Non-pigmented ciliary epithelial cell (primary cell): ENCODE results near the gene ARL9.

Source experiments
- DNase-seq: peaks from one replicate; pipeline ENCODE4 v3.0.0-alpha.2; 2010; ENCODE audit warnings: low read depth

The ARL9 gene, protein sequence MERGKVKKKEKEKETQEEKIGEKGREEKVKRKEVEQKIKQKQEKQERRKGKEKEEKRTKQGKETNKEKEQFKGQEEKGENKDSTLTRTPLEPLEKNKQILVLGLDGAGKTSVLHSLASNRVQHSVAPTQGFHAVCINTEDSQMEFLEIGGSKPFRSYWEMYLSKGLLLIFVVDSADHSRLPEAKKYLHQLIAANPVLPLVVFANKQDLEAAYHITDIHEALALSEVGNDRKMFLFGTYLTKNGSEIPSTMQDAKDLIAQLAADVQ

DNA sequence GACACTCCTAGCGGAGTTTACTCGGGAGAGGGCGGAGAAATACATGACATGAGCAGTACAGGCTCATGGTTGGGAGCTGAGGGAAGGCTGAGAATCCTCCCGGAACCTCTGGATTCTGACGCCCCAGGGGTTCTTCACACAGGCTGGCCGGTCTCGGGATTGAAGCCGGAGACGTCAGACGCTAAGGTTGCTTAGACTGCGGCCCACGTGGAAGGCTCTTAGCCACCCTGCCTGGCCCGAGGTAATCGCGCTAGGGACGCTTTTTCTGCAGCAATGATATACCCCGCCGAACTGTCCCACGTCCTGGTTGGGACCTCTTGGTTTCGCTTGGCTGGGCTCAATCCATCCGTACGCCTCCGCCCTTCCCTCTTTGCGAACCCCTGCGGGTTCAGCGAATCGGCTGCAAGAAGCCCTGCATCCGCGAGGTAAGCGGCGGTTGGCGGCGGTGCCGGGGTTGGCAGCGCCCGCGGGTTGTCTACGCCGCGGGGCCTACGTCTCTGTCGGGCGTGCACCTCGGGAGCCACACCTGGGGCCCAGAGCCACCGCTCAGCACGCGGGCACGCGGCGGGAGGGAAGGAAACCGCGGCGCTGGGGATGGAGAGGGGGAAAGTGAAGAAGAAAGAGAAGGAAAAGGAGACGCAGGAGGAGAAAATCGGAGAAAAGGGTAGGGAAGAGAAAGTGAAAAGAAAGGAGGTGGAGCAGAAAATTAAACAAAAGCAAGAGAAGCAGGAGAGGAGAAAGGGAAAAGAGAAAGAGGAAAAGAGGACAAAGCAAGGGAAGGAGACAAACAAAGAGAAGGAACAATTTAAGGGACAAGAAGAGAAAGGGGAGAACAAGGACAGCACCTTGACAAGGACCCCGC is at the start of gene ARL9:
TSS of gene ARL9 (plus strand) at position 523 of the 862 bp plus-strand sequence. CDS start at position 595, 72 bp downstream.
- DNase-seq = peak; percentile 23

DNA sequence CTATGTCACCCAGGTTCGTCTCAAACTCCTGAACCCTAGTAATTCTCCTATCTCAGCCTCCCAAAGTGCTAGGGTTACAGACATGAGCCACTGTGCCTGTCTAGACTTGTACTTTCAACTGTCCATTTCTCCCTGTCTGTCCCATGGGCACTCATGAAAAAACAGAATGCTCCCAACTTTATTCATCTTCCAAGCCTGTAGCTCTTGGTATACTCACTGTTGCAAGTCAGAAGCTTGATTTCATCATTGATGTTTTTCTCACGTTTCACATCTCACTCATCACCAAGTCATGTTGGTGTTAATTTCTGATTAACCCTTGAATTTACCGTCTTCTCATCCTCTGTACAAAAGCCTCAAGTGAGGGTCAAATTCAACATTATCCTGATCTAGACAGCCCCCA is 45.5 kb upstream of the ARL9 start:
- DNase-seq = no peak

DNA sequence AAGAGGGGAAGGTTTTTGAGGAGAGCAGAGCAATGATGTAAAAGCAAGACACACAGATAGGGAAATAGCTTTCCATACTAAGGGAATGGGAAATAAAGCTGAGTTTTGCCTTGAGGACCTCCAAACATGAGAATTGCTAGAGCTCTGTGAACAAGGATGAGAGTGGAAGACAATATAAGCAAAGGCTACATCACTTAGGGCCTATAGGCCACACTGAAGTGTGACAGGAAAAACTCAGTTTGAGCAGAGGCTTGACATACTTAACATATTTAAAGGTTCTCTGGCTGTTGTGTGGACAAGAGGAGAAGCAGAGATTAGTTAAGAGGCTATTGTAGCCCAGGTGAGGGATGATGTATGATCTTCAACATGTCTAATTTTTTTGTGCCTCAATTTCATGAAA is 43.4 kb upstream of the ARL9 start:
- no peak for DNase-seq

DNA sequence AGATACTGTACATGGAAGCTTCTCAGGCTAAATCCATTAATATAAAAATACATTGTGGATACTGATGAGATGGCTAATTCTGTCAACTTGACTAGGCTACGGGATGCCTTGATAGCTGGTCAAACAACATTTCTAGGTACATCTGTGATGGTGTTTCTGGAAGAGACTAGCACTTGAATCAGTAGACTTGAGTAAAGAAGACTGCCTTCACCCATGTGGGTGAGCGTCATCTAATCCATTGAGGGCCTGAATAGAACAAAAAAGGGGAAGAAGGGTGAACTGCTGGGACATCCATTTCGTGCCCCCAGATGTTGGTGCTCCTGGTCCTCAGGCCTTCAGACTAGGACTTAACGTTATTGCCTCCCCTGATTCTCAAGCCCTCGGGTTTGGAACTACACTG is 41.9 kb upstream of the ARL9 start:
- DNase-seq = no peak

DNA sequence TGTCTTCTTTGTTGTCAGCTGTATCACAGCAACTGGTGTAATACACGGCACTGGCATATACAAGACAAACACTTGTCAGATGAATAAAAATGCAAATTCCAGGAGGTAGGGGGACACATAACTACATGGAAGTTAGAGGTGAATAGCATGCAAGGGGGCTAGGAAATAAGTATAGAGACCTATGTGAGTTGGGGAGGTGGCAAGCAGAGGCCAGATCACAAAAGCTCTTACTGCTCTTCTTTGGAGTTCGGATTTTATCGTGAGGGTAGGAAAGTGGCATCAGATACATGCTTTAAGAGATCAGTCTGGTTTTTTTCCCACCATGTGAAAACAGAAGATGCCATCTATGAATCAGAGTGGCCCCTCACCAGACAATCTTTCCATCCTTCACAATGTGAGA is 41.0 kb upstream of the ARL9 start:
- DNase-seq = no peak

DNA sequence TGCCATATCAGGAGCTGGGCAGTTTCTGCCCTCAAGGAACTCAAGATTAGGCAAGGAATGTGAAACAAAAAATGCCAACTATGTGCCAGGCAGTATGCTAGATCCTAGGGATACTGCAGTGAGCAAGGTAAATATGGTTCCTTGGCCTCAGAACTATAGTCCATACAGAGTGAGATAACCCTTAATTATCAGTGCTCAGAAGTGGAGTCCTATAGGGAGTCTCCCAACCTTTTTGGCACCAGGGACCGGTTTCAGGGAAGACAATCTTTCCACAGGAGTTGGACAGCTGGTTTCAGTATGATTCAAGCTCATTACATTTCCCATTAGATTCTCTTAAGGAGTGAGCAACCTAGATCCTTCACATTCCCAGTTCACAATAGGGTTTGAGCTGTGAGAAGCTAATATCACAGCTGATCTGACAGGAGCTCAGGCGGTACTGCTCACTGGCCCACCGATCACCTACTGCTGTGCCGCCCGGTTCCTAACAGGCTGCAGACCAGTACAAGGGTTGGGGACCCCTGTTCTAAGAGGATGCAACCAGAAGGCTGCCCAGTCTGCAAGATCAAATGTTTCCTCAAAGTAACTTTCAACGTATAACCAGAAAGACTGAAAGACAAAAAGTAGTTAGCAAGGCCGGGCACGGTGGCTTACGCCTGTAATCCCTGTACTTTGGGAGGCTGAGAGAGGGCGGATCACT is 39.8 kb upstream of the ARL9 start:
- no peak for DNase-seq

DNA sequence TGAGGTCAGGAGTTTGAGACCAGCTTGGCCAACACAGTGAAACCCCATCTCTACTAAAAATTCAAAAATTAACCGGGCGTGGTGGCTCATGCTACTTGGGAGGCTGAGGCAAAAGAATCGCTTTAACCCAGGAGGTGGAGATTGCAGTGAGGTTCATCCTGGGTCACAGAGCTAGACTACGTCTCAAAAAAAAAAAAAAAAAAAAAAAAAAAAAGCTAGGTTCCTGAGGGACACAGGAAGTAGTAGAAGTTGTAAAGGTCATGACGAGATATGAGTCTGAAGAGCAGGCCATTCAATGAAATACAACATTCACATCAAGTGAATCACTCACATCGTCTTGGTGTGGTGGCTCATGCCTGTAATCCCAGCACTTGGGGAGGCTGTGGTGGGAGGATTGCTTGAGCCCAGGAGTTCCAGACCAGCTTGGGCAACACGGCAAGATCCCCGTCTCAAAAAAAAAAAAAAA is 39.3 kb upstream of the ARL9 start:
- DNase-seq = peak; percentile 55

DNA sequence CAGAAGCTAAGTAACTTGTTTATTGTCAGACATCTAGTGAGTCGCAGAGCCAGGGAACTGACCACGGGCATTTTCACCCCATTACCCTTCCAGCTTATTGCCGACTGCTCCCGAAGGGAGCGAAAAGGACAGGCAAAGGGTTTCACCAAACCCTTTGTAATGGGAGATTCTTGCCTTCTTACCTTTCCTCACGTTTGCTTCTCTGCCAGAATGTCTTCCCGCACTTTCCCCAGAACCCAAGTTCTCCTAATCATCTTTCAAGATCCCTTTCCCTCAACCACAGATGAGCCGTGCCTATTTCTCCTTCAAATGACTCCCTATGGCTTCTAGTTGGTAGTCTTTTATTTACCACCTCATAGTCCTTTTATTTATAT is 38.7 kb upstream of the ARL9 start:
- DNase-seq = no peak

DNA sequence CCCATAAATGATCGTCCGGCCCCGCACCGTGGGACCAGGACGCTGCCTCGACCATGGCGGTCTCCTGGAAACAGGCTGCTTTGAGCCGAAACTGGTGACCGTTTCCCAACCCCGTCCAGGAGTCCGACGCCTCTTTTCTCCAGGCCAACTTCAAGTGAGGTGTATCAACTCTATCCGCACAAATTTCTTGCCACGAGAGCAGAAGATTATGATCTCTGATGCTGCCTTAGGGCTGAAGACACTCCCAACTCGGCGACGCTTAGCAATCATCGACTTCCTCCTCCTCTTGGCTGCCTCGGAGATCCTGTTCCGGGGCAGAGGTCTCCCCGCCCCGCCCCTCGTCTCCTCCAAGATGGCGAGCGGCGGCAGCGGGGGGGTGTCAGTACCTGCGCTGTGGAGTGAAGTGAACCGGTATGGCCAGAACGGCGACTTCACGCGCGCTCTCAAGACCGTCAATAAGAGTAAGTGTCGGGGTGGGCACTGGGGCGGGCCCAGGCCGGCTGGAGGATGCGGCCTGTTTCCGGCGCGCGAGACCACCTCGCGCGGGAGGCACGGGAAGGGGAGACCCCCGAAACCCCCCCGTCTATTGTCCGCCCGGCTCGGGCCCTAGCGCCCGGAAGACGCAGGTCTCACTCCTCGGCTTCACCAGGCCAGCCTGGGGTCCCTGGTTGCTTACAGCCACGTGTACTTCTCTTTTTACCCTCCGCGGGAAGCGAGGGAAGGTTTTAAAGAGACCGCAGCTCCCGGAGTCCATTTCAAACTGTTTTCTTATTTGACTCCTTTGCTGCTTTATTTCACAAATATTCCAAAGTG is 38.1 kb upstream of the ARL9 start, which contains the start of gene SRP72:
TSS of gene SRP72 (plus strand) at position 334 of the 813 bp plus-strand sequence. CDS start at position 353, 19 bp downstream.
- DNase-seq = peak; percentile 68

DNA sequence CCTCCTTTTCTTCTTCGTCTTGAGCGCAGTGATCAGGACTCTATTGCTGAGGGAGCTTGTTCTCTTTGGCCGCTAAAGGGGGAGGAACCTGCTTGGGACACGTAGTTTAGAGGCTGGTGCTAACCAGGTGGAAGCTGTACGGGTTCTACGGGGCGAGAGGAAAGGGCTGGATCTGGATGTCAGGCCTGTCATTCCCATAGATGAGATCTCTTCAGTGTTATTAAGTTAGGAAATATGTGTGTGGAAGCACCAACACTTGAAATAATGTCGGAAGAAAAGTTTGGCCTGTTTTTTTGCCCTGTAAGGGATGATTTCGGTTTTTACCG is 37.5 kb upstream of the ARL9 start:
- DNase-seq = no peak

DNA sequence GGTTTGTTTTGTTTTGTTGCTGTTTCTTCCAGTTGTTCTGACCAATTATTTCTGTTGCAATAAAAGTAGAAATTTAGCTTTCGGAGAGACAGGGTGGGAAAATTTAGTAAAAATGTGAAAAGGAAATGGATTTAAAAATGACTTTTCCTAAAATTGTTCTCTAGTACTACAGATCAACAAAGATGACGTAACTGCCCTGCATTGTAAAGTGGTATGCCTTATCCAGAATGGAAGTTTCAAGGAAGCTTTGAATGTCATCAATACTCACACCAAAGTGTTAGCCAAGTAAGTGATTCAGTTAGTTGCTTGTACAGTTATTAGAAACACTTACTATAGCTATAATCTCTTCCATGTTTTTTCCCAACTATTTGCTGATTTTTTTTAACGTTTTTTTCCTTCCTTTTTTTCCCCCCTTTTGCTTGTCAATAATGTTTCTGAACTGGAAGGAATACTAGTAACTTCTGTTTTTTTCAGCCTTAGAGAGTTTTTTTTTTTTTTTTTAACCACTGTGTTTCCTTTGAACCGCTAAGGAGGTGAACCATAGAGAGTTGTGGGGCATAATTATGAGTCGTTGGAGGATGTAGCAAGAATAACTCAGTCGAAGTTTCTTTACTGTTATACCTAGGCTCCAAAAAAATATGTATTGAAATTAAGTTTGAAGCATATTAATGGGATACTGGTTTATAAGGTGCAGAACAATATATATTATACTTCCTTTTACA is 35.9 kb upstream of the ARL9 start:
- DNase-seq = no peak

DNA sequence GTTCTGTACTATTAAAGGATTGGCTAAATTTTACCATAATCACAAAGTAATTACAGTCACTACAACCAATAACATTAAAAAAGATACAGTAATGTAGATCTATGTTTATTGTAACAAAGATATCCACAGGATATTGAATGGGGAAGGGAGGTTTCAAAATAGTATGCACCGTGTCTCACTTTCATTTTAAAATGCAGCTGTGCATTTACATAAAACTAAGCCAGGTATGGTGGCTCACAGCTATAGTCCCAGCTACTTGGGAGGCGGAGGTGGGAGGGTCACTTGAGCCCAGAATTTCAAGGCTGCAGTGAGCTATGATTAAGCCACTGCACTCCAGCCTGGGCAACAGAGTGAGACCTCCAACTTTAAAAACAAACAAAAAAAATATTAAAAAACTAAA is 29.7 kb upstream of the ARL9 start:
- DNase-seq = no peak

DNA sequence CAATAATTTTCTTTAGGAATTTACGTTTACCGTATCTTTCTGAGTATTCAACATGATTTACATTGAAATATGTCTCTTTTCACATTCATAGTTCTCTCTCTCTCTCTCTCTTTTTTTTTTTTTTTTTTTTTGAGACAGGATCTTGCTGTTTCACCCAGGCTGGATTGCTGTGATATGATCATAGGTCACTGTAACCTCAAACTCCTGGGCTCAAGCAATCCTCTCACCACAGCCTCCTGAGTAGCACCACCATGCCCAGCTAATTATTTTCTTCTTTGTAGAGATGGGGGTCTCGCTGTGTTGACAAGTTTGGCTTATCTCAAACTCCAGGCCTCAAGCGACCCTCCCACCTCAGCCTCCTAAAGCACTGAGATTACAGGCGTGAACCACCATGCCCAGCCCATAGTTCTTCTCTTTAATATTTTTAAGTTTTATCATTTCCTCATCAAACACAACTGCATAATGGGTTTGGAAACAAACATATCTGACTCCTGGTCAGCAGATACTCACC is 28.3 kb upstream of the ARL9 start:
- no peak for DNase-seq

DNA sequence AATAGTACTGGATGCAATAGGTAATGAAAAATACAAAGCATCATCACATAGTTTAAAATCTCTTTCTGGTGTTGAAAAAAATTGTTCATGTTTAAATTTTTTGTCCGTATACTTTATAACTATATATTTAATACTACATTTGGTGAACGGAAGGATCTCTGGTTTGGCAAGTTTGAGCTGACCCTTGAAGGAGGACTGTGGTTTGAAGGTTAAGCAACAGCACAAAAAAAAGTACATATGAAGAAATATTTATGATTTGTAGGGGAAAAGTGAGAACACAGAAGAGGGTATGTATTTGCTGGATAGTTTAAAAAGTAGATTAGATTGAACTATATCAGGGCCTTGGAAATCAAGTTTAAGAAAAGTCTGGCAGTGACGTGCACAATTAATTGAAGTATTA is 24.9 kb upstream of the ARL9 start:
- no peak for DNase-seq

DNA sequence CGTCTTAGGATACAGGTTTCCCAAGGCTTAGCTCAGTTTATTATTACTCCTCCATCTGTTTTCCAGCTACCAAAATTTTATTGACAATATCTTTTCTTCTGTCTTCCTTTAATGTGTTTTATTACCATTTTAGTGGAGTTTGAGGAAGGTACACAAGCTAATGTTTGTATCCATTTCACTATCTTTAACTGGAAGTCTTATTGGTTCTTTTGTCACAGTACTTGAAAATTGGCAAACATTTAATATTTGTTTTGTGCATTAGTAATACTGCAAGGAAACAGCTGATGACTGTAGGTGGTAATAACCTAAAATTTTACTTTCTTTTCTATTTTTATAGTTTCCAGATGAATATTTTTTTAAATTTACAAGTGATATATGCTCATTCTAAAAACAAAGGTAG is 9.3 kb upstream of the ARL9 start:
- no peak for DNase-seq

DNA sequence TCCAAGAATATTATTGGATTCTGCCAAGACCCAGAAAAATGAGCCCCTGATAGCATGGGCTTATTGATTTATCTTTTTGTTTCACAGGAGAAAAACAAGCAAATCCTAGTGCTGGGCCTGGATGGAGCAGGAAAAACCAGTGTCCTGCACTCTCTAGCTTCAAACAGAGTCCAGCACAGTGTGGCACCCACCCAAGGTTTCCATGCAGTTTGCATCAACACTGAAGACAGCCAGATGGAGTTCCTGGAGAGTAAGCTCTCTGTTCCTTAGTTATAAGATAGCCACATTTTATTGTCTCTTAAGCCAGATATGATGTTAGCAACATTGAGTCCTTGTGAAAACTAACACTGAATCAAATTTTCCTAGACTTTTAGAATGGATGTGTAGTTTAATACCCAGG is 5.5 kb downstream of the ARL9 start:
- DNase-seq = no peak

DNA sequence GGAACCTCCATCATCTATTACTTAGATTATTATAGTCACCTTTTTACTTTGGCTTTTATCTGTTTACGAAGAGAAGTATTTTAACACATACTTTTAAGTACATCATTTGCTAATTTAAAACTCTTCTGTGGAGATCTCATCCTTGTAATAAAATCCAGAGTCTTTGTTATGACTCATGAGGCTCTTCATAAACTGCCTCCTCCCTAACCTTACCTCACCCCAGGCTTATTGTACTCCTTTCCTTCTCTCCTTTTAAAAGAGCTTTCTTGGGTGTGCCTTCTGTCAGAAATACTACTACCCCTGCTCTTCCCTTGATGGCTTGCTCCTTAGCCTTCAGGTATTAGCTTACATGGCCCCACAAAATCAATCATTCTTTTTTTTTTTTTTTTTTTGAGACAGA is 6.6 kb downstream of the ARL9 start:
- DNase-seq = no peak

DNA sequence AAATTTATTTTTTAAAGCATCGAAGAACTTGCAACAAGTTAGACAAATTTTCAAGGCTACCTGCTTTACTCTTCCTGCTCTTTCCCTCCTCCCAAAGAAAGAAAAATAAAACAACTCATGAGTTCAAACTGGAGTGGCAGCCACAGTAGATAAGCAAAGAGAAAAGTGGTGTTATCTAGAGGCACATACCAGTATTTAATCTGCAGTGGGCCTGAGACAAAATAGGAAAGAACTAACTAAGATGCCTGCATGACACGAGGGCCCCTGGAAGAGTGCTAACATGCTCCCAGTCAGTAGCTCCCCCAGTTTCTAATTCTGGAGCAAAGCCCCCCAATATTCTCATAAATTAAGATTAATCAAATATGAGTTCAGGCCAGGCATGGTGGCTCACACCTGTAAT is 7.9 kb downstream of the ARL9 start:
- no peak for DNase-seq

DNA sequence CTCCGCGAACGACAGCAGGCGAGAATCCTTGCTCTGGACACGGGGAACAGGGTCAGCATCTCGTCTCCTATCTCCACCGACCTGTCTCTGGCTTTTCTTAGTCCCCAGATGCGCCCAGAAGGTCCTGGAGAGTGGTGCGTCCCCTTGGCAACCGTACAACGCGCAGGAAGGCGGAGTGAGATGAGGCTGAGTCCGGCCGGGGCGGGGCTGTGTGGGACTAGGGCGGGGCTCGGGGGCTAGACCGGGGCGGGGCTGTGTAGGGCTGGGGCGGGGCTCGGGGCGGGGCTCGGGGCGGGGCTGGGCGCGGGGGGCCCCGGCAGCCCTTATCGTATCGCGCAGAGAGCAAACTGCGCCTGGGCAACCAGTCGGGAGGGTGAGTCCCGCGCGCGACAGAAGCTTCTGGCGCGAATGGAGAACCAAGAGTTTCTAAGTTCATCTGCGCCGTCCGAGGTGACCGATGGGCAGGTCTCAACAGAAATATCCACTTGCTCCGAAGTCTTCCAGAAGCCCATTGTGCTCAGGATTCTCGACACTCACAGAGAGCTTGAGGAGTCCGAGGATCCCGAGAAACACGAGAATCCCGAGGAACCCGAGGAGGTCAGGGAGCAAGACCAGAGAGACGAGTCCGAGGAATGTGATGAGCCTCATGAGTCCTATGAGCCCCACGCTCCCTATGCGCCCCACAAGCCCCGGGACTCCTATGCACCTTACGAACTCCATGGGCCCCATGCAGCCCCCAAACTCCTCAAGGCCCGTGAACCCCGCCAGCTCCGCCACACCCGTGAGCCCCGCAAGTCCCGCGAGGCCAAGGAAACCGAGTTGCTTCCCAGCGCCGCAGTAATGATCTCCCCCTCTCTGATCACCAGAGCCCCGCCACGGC is 24.9 kb downstream of the ARL9 start:
- DNase-seq = peak; percentile 22

DNA sequence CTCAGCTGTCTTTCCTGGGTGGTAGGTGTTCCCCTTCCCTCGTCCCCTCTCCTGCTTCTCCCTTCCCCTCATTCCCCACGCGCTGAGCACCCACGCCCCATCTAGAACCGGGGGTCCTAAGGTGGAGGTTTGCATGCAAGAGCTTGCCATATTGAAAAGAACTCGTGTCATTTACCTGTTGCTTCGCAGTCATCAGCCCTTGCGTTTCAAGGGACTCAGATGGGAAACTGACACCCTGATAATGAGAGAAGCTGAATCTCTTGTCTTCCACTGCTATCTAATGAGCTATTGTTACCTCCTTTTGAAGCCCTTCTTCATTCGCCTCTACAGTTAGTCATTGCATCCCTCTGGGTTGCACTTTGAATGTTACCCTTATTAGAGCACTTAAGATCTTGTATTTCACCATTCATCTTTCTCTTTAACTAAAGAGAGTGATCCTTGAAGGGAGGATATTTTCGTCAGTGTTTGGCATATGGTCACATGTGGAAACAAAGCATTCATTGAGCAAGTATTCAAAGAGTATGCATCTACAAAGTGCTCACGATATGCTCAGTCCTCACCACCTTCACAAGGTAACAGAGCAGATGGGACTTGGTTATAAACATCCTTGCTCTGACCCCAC is 25.7 kb downstream of the ARL9 start:
- no peak for DNase-seq
